ENCODE data around the gene SLC17A9.

SLC17A9 gene

DNA sequence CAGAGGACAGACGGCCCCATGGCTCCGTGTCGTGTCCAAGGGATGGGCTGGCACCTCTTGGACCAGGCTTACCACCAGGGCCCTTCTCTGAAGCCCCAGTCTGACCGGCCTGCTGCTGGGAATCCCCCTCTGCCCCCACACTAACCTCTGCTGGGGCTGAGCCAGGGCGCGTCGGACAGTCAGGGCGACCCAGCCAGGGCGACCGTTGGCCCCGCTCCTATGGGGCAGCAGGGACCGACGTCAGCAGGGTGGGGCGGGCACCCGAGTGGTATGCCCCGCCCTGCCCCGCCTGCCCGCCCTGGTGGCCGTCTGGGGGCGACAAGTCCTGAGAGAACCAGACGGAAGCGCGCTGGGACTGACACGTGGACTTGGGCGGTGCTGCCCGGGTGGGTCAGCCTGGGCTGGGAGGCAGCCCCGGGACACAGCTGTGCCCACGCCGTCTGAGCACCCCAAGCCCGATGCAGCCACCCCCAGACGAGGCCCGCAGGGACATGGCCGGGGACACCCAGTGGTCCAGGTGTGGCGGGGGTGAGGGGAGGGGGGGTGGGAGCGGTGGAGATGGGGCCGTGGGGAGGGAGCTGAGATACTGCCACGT is at the start of gene SLC17A9:
Gene SLC17A9, plus strand, starts transcription at position 337 of the 595 bp plus-strand sequence. Its CDS starts 122 bp downstream, at position 459.
- DNase-seq (ENCODE audit: low read depth in 2 of 2): no peak

DNA sequence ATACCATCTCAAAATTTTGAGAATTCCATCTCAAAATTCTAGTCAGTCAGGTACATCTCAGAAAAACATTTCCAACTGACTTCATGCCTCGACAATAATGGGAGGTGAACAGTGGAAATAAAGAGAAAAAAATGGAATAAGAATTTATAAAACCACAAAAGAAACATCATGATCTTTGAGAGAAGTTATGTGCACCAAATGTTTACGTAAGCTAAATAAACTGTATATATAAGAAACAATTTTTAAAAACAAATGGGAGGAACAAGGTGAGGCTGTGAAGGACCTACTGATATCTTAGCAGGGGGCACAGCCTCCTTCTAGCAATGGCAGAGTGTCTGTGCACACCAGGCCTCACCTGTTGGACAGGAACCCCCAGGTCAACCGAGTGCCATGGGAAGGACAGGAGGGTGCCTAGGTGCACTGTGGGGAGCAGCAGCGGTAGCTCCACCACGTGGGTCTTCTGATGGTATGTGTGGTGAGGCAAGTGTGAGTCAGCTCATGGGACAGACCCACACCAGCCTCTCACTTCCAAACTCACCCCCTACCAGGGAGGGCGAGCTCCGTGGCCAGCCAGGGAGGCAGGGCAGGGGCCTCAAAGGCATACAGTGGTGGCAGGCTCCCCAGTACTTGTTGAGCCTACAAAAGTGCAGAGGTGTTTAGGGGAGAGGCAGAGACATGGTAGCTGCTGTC is 49.4 kb upstream of the SLC17A9 start:
- DNase-seq (ENCODE audit: low read depth in 2 of 2): no peak

GRCh38 chr20:62905536-62906117 is 46.9 kb upstream of the SLC17A9 start:
- DNase-seq (ENCODE audit: low read depth in 2 of 2): no peak

DNA sequence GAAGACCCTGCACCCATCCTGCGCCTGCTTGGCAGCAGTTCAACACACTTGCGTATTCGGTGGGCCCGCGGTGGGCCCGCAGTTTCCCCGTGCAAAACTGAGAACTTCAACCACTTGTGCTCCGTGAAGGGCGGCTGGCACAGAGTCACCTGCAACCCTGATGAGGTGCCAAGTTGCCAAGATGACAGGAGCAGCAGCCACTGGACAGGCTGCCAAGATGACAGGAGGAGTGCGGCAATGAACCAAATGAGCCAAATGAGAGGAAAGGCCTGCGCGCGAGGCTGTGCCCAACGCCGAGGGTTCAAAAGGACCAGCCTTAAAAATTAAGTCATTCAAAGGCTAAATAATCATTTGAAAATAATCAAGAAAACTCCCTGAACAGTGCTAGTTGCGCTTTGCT is 46.3 kb upstream of the SLC17A9 start:
- DNase-seq (ENCODE audit: low read depth in 2 of 2): no peak

DNA sequence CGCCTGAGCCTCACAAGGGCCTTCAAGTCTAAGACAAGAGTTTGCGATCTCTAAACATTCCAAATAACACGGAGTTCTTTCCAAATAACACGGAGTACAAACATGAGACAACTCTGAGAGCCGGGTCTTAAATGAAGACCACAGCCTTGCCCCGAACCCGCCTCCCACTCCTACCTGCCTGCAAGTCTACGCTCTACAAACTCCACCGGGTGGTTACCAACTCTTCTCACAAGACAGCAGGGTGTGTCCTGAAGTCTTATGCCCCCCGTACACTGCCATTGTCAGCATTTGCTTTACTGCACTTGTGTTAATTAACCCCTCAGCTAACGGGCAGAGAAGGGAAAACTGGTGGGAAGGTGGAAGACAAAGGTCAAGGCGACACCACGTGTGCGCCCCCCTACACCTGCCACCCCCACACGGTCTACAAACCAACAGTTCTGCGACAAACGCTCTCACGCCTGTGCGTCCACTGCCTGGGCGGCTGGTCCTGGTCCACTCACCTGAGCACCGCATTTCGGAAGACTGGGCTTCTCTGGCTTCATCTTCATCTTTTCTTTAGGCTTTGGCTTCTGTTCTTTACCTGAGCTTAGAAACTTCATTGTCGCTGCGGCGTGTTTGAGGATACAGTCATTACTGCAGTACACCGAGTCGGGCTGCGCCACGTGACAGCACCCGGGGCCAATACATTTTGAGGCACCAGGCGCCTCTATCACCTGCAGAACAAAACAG is 45.7 kb upstream of the SLC17A9 start:
- DNase-seq (ENCODE audit: low read depth in 2 of 2): no peak

DNA sequence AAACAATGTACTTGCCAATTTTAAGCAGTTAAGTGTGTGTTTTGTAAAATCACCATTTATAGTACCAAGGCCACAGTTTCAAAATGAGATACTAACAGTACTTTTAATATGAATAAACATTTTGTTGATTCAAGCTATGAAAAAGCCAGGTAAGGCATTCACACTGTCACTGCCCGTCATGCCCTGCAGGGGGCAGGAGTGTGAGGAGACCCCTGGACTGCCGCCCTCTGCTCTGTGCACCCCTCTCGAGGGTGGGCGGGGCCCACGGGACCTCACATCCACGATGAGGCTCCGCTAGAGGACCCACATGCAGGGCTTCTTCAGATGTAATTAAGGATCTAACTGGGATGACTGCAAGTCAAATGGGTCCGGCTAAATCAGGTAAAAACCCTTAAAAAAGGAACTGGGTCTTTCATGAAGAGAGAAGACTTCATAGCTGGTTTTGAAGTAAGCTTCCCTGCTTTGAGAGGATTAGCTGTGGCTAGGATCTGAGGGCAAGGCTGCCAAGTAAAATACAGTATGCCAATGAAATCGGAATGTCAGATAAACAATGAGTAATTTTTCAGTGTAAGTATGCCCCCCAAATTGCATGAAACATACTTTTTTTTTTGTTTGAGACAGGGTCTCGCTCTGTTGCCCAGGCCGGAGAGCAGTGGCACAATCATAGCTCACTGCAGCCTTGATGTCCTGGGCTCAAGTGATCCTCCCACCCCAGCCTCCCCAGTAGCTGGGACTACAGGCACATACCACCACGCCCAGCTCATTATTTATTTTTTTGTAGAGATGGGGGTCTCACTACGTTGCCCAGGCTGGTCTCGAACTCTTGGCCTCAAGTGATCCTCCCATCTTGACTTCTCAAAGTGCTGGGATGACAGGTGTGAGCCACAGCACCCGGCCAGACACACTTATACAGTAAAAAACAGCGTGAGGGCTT is 44.9 kb upstream of the SLC17A9 start:
- DNase-seq (ENCODE audit: low read depth in 2 of 2): no peak

- DNase-seq (ENCODE audit: low read depth in 2 of 2): no peak
These were observed 43.3 kb upstream of the SLC17A9 start for GRCh38 chr20:62908971-62909791.

- DNase-seq (ENCODE audit: low read depth in 2 of 2): no peak
These were observed 42.2 kb upstream of the SLC17A9 start for GRCh38 chr20:62910217-62910766.

GRCh38 chr20:62910777-62911497 is 41.6 kb upstream of the SLC17A9 start:
- no peak for DNase-seq (ENCODE audit: low read depth in 2 of 2)

- no peak for DNase-seq (ENCODE audit: low read depth in 2 of 2)
These were observed 40.7 kb upstream of the SLC17A9 start for GRCh38 chr20:62911701-62912280.

DNA sequence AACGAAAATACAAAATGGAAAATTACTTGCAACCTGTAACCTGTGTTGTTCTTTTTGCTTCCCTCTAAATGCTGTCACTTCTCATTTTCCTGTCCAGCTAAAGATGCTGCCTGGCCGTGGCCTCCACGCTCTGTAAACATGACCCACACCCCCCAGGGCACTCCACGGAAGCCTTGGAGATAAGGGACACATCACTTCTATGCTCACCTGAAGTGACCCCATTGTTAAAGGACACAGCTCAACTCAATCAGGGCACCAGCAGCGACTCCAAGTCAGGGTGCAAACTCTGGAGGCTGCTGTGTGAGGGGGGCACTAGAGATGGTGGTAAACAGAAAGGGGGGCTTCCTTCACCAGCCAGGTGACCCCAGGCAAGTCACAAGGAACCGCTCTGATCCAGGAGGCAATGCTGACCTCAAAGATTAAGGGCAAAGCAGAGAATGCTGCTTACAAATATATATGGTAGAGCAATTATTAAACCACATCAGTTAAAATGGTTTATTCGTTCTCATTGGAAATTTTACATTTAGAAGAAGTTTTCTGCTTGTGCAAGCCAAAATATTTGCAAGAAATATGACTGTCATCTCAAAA is 39.4 kb upstream of the SLC17A9 start:
- DNase-seq (ENCODE audit: low read depth in 2 of 2): no peak

DNA sequence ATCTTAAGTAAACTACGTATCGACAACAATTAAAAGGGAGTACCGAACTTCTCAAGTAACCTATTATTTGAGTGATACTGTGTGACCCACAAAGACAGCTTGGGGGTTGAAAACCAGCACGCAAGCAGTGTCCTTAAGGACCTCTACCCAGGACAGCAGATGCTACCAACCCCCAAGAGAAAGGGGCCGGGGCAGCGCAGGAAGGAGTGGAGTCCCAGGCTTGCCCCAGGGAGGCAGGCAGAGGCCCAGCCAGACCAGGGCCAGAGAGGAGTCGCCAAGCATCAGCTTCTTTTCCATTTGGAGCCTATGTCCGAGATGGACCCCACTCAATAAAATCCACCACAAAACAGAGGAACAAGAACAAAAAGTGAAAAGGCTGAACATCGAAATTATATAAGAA is 38.1 kb upstream of the SLC17A9 start:
- DNase-seq (ENCODE audit: low read depth in 2 of 2): no peak

DNA sequence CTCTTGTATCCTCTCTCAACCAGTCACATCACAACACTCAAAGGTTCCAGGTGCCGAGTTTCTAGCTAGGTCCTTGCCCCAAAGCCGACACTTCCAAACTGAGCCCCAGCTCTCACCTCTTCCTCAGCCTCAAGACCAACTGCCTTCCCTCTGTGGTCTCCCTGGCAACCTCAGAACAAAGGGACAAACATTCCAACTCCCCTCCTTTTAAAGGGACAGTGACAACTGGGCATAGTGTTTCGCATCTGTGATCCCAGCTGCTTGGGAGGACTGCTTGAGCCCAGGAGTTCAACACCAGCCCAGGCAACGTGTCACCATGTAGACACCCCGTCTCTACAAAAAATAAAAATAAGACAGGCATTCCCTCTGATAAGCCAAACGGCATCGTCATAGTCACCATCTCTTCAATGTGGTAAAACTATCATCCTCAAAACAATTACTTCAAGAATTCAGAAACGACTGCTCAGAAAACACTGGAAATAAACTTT is 37.5 kb upstream of the SLC17A9 start:
- no peak for DNase-seq (ENCODE audit: low read depth in 2 of 2)

DNA sequence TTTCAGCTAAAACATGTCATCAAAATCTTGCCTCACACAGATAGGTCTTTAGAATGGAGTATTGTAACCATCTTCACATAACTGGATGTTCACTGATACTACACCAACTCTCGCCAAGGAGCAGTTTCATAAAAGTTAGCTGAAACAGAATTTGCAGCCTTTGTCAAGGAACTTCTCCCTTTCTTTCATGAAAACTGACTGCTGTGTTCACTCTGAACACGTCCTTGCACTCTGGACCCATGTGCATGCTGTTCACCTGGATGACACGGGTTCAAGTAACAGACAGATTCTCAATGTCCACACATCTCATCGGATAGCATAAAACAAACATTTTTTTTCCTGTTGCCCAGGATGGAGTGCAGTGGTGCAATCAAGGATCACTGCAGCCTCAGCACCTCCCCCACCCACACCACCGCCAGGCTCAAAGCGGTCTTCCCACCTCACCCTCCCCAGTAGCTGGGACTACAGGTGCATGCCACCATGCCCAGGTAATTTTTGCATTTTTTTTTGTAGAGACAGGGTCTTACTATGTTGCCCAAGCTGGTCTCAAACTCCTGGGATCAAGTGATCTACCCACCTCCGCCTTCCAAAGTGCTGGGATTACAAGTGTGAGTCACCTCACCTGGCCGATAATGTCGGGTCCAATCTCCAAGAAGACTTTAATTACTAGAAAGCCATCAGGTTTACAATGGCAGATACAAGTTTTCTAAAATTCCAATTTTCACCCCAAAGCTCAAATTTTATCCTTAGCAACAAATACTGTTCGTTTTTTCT is 35.6 kb upstream of the SLC17A9 start:
- no peak for DNase-seq (ENCODE audit: low read depth in 2 of 2)

DNA sequence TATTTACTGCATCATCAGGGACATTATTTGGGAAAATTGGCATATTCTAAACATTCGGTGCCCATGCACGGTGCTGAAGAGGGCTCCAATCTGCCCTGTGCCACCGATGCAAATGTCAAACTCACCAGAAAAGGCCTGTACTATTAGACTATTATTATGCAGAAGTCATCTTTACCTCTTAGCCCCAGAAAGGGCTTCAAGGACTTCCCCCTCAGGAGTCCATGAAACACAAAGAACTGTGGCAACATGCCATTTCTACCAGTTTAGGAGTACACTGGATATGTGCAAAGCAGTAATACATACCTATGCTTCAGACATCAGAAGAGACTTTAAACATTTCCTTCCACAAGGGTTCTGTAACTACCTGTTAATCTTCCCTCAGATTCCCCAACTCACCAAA is 34.8 kb upstream of the SLC17A9 start:
- DNase-seq (ENCODE audit: low read depth in 2 of 2): no peak

- DNase-seq (ENCODE audit: low read depth in 2 of 2): no peak
These were observed 34.4 kb upstream of the SLC17A9 start for GRCh38 chr20:62918147-62918546.

DNA sequence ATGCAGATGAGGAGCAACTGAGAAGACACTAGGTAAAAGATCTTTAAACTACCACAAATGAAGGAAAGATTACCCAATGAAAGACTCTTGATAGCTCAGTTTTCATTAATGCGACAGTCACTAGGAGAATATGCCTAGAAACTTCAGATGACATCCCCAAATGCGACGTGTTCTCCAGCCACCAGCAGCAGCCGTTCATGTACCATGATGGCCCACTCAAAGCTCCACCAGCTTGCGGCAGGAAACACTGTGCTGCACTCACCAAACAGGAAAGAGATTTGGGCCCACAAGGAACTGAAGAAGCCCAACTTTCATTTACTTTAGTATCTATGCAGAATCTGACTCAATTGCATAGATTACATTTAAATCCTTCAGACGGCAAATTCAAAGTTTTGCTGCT is 33.7 kb upstream of the SLC17A9 start:
- DNase-seq (ENCODE audit: low read depth in 2 of 2): no peak

- no peak for DNase-seq (ENCODE audit: low read depth in 2 of 2)
These were observed 32.4 kb upstream of the SLC17A9 start for GRCh38 chr20:62920039-62920645.

Measured in activated CD4-positive, alpha-beta T cell treated with anti-CD3 and anti-CD28 coated beads for 24 hours (primary cell).